Smooth muscle cell of the brain vasculature (primary cell): ENCODE measurements around the gene TTLL9.

Experiments used
- DNase-seq: peaks from one replicate; pipeline ENCODE4 v3.0.0-alpha.2; 2012; ENCODE audit warnings: low read depth, low spot score

The TTLL9 gene

DNA sequence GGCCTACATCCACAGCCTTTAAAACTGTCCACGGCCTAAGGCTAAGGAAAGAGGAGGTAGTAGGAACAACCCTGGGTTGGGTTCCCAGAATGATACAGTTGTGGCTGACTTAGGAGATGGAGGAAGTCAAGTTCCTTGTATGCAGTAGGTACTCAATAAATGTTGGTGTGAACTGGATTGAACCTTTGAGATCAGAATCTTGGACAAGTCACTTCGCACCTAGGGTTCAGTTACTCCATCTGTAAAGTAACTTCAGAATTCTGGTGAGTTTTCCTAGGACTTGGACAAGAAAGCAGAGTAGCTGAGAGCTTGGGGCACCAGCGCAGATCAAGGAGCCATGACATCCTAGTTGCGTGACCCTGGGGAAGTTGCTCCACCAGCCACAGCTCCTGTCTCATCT lies 106.6 kb downstream of the TTLL9 start:
- DNase-seq = no peak

DNA sequence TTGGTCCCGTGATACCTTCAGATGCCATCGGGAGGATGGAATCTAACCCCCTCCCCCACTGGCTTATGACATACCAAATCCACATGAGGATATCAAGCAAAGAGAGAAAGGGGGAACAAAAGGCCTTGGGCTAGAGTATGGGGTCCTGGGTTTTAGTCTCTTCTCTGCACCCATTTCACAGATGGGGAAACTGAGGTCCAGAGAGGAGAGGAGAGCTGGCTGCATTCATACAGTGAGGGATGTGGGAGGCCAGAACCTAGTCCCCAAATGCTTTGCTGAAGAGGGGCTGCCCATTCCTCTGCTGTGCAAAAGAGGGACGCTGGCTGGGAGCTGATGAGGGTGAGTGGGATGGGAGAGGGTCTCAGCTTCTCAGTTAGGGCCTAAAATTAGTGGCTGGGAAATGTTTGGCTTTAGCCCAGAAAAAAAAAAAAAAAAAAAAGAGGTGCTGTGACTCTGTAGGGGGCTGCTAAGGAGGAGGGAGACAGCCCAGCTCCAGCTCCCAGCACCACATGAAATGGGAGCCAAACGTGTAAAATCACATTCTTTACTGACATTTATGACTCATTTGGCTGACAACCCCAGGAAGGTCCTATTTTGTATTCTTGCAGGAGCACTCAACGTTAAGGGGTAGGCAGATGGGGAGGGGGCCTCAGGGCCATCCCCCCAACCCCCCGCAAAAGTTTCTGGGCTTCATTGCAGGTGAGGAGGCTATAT lies 109.4 kb downstream of the TTLL9 start:
- DNase-seq = no peak

DNA sequence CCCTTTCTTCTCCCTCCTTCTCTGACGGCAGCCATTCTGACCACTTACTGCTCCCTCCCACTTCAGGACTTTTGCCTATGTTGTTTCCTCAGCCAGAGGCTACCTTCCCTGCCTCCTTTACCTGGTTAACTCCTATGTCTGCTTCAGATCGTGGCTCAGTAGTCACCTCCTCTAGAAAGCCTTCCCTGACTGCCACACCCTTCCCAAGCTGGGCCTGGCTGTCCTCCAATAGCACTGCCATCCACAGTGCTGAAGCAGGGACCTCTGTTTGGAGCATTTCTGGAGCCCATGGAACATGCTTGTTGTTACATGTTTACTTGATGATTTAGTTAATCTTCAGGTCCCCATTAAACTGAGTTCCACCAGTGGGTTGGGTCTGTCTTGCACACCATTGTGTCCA lies 111.3 kb downstream of the TTLL9 start:
- DNase-seq = no peak

DNA sequence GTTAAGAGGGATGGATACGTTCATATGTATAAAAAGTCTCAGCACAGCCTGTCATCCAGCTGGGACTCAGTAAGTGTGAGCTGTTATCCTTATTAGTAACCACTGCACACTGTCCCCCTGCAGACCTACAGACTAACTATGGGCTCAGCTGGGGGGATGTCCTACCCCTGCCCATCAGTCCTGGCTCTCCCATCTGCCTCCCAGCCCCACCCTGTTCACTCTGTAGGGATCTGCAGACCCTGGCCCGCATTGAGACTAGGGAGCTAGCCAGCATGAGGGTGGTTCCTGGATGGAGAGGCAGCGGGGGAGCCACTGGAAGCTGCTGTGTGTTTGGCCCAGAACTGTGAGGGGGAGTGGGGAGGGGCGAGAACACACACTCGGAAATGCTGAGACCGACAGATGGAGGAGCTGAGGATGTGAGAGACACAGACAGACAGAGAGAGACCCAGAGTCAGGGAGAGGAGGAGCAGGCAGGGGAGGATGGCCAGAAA lies 114.6 kb downstream of the TTLL9 start:
- DNase-seq = no peak

DNA sequence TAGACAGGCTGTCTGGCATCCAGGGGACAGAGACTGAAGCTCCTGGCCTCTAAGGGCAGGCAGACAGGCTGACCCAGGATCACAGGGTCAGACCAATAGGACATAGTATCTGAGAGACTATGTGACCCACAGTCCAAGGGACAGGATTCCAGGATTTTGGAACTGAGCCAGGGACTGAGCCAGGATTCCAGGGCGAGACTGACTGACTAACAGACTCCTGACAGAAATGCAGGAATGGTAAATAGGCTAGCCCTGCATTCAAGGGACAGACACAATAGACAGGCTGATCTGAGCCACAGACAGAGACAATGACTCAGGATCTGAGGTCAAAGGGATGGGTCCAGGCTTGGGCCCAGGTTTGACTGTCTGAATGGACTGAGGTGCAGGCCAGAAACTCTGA lies 117.3 kb downstream of the TTLL9 start:
- no peak for DNase-seq

DNA sequence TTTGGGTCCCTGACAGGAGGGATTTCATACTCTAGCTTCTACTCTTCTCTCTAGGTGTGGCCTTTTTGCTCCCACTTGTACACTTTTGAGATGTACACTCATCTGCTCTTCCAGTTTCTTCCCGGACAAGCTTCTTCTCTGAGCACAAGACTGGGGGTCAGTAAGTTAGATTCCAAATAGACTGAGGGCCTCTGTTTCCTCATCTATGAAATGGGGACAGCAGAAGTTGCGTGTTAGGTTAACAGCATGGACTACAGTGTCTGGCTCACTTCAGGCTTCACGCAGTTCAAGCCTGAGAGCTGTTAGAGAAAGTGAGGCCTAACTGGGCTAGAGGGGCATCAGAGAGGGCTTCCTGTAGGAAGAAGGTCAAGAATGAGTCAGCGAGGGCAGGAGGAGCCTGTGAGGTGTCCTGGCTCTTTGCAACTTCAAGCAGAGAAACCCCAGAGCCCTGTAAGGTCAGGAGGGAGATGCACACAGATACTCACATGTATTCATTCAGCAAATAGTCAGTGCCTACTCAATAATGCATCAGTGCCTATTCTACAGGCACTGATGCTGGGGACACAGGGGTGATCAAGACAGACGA lies 118.1 kb downstream of the TTLL9 start:
- no peak for DNase-seq

DNA sequence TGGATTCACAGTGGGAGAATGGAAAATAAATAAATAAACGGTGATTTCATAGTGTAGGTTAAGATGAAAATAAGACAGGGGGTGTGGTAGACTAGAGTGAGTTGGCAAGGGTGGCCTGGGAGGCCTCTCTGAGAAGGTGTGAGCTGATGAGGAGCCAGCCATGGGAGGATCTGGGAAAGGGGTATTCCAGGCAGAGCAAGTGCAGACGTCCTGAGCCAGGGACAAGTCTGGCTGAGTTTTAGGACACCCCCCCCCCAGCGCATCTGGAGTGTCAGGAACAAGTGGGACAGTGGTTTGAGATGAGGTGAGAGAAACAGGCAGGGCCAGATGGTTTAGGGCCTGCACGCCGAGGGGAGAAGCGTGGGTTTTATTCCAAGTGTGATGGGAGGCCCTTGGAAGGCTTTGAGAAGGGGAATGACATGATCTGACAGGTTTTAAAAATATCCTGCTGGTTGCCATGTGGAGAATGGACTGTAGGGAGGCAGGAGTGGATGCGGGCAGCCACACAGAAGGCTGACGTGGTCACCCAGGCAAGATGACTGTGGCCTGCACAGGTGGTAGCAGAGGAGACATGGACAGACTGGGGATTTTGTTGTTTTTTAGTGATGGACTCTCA lies 118.7 kb downstream of the TTLL9 start:
- DNase-seq = no peak

DNA sequence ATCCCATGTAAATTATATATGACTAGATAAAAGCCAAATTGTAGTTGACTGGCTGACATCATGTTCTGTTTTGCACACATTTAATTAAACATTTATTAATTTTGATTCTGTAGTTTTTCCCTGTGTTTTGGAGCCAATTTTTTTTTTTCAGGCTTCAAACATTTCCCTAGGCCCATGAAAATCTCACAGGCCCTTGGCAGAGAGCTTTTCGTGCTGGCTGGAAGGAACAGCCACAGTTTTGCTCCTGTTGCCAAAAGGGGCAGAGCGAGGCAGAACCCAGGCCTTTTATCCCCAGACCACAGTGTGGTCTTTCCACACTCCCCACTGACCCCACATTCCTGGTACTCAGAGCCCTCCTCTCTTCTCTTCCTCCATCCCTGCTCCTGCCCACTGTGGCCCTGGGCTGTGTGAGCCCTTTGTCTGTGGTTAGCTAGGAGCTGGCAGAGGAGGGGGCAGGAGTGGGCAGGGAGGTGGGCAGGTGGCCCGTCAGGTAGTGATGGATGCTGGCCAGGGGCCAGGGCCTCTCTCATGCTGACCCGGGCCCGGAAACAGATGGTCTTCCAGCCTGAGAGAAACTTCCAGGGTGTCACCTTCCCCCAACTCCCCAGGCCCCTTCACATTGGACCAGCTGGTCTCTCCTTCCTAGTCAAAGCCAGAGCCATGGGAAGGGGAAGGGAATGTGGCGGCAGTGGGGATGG lies 120.4 kb downstream of the TTLL9 start:
- DNase-seq = no peak

DNA sequence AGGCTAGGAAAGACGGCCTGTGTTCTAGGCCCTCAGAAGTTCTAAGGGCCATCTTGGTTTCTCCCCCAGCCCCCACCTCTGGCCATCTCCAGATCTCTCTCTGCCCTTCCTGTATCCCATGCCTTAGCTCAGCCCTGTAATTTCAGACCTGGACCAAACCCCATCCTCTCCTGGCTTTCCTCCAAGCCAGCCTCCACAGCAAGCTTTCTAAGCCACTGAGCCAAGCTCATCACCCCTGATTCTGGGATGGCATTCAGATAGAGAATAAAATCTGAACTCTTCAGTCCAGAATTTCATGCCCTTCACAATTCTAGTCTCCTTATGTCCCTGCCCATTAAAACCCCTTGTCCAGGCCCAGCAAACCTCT lies 120.9 kb downstream of the TTLL9 start:
- no peak for DNase-seq

DNA sequence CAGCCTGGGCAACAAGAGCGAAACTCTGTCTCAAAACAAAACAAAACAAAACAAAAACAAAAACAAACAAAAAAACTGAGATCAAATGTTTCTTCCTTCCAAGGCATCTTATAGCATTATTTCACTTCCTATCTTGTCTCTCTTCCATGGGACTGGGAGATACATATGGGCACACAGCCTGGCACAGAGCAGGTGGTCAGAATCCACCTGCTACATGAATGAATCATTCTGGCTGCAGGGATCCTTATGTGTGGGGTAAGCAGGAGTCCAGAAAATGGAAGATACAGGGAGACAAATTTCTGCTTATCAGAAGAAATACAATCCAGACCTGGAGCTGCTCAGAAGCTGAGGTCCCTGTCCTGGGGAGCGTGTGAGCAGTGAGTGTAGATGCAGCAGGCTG lies 121.7 kb downstream of the TTLL9 start:
- DNase-seq = no peak
